Uterus (tissue), 4 donors: ENCODE results near the gene SLC39A13. TPM values are rescaled to one million over a fixed set of nuclear protein-coding genes. Genes with fewer than 3 reads are reported as not detected.

Experiments used
- DNase-seq, 2 donors: peaks; one replicate each; pipeline ENCODE4 v3.0.0-alpha.2; 2019 to 2020
- H3K27ac ChIP-seq, 2 donors: fragments of 200-600 bp; sonication (generic); 1 replicate in 1 of 2; 2 replicates in 1 of 2; pipeline ENCODE4 v1.5.1; 2016 to 2018
- H3K27me3 ChIP-seq, 2 donors: fragments of 200-600 bp; sonication (generic); one replicate each; pipeline ENCODE4 v1.5.1; 2018 to 2019; ENCODE audit warnings: control low read depth in 1 of 2
- H3K36me3 ChIP-seq, 2 donors: fragments of 200-600 bp; sonication (generic); one replicate each; pipeline ENCODE4 v1.5.1; 2019; ENCODE audit warnings: control low read depth in 1 of 2
- H3K4me1 ChIP-seq, 2 donors: fragments of 200-600 bp; sonication (generic); one replicate each; pipeline ENCODE4 v1.5.1; 2018 to 2019; ENCODE audit warnings: control low read depth in 1 of 2
- H3K4me3 ChIP-seq, 2 donors: fragments of 200-600 bp; sonication (generic); 1 replicate in 1 of 2; 2 replicates in 1 of 2; pipeline ENCODE4 v1.5.1; 2018 to 2019; ENCODE audit warnings: mild to moderate bottlenecking in 1 of 2
- H3K9me3 ChIP-seq, 2 donors: fragments of 200-600 bp; sonication (generic); one replicate each; pipeline ENCODE4 v1.5.1; 2019; ENCODE audit warnings: control low read depth in 1 of 2
- POLR2A ChIP-seq, 2 donors: fragments of 450-650 bp; IDR thresholded peaks; one replicate each; pipeline ENCODE4 v1.6.1; 2016; ENCODE audit warnings: antibody characterized with exemption in 2 of 2, mild to moderate bottlenecking in 1 of 2, moderate library complexity in 1 of 2
- intact Hi-C: fragments of 100-400 bp; cut with DNase I; formaldehyde crosslinking; loops from one replicate; pipeline ENCODE4 v1.15.1; 2023; ENCODE audit warnings: low total_unique reads
- total RNA-seq, 4 donors: library from RNA; depleted of rRNA in 3 of 4; stranded (reverse); fragments of >200 nt in 3 of 4; gene quantifications; one replicate each; pipeline versions ENCODE4 v1.1.0 to v1.2.4, GENCODE V29; 2014 to 2023
- TF ChIP-seq, protein P1 (sequence below), 4 experiments: fragments of 200-600 bp in 2 of 4; fragments of 450-650 bp in 2 of 4; sonication (generic) in 2 of 4; IDR thresholded peaks; one replicate each; pipeline ENCODE4 v1.5.1; 2016 to 2019; ENCODE audit warnings: antibody characterized with exemption in 4 of 4, mild to moderate bottlenecking in 2 of 4, moderate library complexity in 1 of 4
- donor health status: DM: yes; HTN: yes; CAD: no.

SLC39A13 gene
- total RNA-seq, 4 donors from 2014 or later = 30.9 to 79.2 (median 64.2) TPM

- Histone ChIP-seq H3K36me3 (no peaks in the 10 kb centered on the region), H3K27me3 (no peaks in the 10 kb centered on the region), H3K4me3 (no peak overlapping the region), H3K4me1 (no peaks in the 10 kb centered on the region), H3K9me3 (no peaks in the 10 kb centered on the region), H3K27ac (peak overlapping the region in 1 of 2 donors; percentile 85)
- intact Hi-C loops = no loop called here
- DNase-seq = no peak
- TF ChIP-seq, protein P1, sequence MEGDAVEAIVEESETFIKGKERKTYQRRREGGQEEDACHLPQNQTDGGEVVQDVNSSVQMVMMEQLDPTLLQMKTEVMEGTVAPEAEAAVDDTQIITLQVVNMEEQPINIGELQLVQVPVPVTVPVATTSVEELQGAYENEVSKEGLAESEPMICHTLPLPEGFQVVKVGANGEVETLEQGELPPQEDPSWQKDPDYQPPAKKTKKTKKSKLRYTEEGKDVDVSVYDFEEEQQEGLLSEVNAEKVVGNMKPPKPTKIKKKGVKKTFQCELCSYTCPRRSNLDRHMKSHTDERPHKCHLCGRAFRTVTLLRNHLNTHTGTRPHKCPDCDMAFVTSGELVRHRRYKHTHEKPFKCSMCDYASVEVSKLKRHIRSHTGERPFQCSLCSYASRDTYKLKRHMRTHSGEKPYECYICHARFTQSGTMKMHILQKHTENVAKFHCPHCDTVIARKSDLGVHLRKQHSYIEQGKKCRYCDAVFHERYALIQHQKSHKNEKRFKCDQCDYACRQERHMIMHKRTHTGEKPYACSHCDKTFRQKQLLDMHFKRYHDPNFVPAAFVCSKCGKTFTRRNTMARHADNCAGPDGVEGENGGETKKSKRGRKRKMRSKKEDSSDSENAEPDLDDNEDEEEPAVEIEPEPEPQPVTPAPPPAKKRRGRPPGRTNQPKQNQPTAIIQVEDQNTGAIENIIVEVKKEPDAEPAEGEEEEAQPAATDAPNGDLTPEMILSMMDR (IDR thresholded peaks at IDR 0.05) = no peak
- TF ChIP-seq POLR2A (IDR thresholded peaks at IDR 0.05) = no peak
Measured at GRCh38 chr11:47393163-47394049, 15.0 kb upstream of the SLC39A13 start.

DNA sequence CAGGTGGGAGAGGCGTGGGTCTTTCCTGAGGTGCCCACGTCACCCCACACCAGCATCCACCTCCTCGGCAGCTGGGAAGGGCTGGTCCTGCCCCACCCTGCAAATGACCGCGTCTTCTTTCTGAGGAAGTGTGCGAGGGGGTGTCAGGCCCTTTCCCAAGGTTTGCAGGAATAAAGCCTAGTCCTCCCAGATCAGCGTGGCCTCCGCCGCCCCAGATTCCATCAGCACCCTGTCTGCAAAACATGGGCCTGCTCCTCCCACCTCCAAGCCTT lies 14.4 kb upstream of the SLC39A13 start:
- Histone ChIP-seq H3K4me1 (no peaks in the 10 kb centered on the region), H3K27ac (peak overlapping the region in 1 of 2 donors; percentile 85), H3K9me3 (no peaks in the 10 kb centered on the region), H3K27me3 (no peaks in the 10 kb centered on the region), H3K36me3 (no peaks in the 10 kb centered on the region), H3K4me3 (no peak overlapping the region)
- intact Hi-C loops = no loop called here
- TF ChIP-seq POLR2A (IDR thresholded peaks at IDR 0.05) = no peak
- TF ChIP-seq, protein P1 (IDR thresholded peaks at IDR 0.05) = no peak
- no peak for DNase-seq

- Histone ChIP-seq H3K4me1 (no peaks in the 10 kb centered on the region), H3K4me3 (no peak overlapping the region), H3K27me3 (no peaks in the 10 kb centered on the region), H3K27ac (peak overlapping the region; percentile 76 to 85), H3K9me3 (no peaks in the 10 kb centered on the region), H3K36me3 (no peaks in the 10 kb centered on the region)
- intact Hi-C loops = no loop called here
- peak; percentile 7 to 17 for TF ChIP-seq POLR2A (IDR thresholded peaks at IDR 0.05)
- TF ChIP-seq, protein P1 (IDR thresholded peaks at IDR 0.05) = no peak
- DNase-seq = no peak
Measured at GRCh38 chr11:47394322-47395222, 13.8 kb upstream of the SLC39A13 start.

DNA sequence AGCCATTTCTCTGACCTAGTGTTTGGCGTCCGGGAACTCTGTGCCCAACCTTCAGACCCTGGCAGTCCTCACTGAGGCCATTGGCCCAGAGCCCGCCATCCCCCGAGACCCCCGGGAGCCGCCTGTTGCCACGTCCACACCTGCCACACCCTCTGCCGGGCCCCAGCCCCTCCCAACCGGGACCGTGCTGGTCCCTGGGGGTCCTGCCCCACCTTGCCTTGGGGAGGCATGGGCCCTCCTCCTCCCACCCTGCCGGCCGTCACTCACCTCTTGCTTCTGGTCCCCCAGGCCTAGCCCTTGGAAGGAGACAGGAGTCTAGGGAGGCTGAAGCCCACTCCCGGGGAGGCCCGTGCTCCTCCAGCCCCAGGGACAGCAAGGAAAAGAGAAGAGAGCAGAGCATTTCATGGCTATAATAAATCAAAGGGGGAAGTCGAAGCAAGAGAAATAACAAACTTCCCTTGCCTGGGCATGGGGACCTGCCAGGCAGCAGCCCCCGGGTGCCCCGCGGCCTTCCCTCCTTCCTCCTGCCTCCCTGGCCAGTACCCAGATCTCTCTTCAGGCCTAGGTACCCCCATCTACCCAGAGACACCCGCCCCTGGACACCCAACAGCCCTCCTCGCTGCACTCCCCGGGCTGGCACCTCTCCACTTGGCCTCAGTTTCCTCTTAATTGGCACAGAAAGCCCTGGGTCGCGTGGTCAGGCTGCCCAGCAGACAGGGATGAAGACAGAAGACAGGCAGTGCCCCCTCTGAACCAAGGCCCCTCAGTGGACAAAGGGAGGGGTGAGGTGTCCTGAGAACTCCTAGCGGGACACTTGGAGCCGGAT lies 13.0 kb upstream of the SLC39A13 start:
- no peak for DNase-seq
- intact Hi-C loops = no loop called here
- Histone ChIP-seq H3K4me1 (no peaks in the 10 kb centered on the region), H3K4me3 (no peak overlapping the region), H3K27me3 (no peaks in the 10 kb centered on the region), H3K27ac (peak overlapping the region; percentile 76 to 85), H3K9me3 (no peaks in the 10 kb centered on the region), H3K36me3 (no peaks in the 10 kb centered on the region)
- TF ChIP-seq, protein P1 (IDR thresholded peaks at IDR 0.05) = no peak
- TF ChIP-seq POLR2A (IDR thresholded peaks at IDR 0.05) = no peak
